ENCODE measurements around the gene LSM14A.

The LSM14A gene

GRCh38 chr19:34179066-34179465 is 6.8 kb downstream of the LSM14A start:
- DNase-seq, result no peak
- Histone ChIP-seq H3K27me3 (ENCODE audit: insufficient read depth, low read depth, severe bottlenecking) (no peaks in the 10 kb centered on the region), H3K36me3 (peaks cover 39% of the 10 kb centered on the region), H3K4me3 (ENCODE audit: low read depth, low read length) (no peak overlapping the region), H3K9me3 (ENCODE audit: severe bottlenecking) (no peaks in the 10 kb centered on the region), H3K27ac (no peak overlapping the region)
- no peak for TF ChIP-seq CTCF (IDR thresholded peaks at IDR 0.05; ENCODE audit: low read depth, low read length)

- no peaks in the 10 kb centered on the region for H3K27me3 ChIP-seq (ENCODE audit: insufficient read depth, low read depth, severe bottlenecking)
- no peak overlapping the region for H3K27ac ChIP-seq
- H3K36me3 ChIP-seq, result peaks cover 31% of the 10 kb centered on the region
- no peaks in the 10 kb centered on the region for H3K9me3 ChIP-seq (ENCODE audit: severe bottlenecking)
- no peak for DNase-seq
- TF ChIP-seq CTCF (IDR thresholded peaks at IDR 0.05; ENCODE audit: low read depth, low read length), result no peak
- H3K4me3 ChIP-seq (ENCODE audit: low read depth, low read length), result no peak overlapping the region
Measured at GRCh38 chr19:34180273-34180672, 8.0 kb downstream of the LSM14A start.

GRCh38 chr19:34180709-34181108 is 8.4 kb downstream of the LSM14A start:
- no peak for TF ChIP-seq CTCF (IDR thresholded peaks at IDR 0.05; ENCODE audit: low read depth, low read length)
- no peaks in the 10 kb centered on the region for H3K9me3 ChIP-seq (ENCODE audit: severe bottlenecking)
- DNase-seq, result no peak
- H3K4me3 ChIP-seq (ENCODE audit: low read depth, low read length), result no peak overlapping the region
- no peaks in the 10 kb centered on the region for H3K27me3 ChIP-seq (ENCODE audit: insufficient read depth, low read depth, severe bottlenecking)
- peaks cover 28% of the 10 kb centered on the region for H3K36me3 ChIP-seq
- no peak overlapping the region for H3K27ac ChIP-seq

GRCh38 chr19:34181111-34181864 is 9.0 kb downstream of the LSM14A start:
- H3K9me3 ChIP-seq (ENCODE audit: severe bottlenecking), result no peaks in the 10 kb centered on the region
- no peak overlapping the region for H3K27ac ChIP-seq
- peaks cover 28% of the 10 kb centered on the region for H3K36me3 ChIP-seq
- no peak for TF ChIP-seq CTCF (IDR thresholded peaks at IDR 0.05; ENCODE audit: low read depth, low read length)
- no peak for DNase-seq
- no peaks in the 10 kb centered on the region for H3K27me3 ChIP-seq (ENCODE audit: insufficient read depth, low read depth, severe bottlenecking)
- H3K4me3 ChIP-seq (ENCODE audit: low read depth, low read length), result no peak overlapping the region

GRCh38 chr19:34182125-34182524 is 9.8 kb downstream of the LSM14A start:
- Histone ChIP-seq H3K4me3 (ENCODE audit: low read depth, low read length) (no peak overlapping the region), H3K9me3 (ENCODE audit: severe bottlenecking) (no peaks in the 10 kb centered on the region), H3K27ac (no peak overlapping the region), H3K36me3 (peaks cover 25% of the 10 kb centered on the region), H3K27me3 (ENCODE audit: insufficient read depth, low read depth, severe bottlenecking) (no peaks in the 10 kb centered on the region)
- TF ChIP-seq CTCF (IDR thresholded peaks at IDR 0.05; ENCODE audit: low read depth, low read length), result no peak
- no peak for DNase-seq
